Coronary artery (tissue), 2 donors: ENCODE data around the gene SRCAP.

ENCODE experiments used
- DNase-seq: peaks from one replicate; pipeline ENCODE4 v3.0.0-alpha.2; 2017; ENCODE audit warnings: low spot score
- H3K27ac ChIP-seq, 2 donors: fragments of 200-600 bp; sonication (generic); one replicate each; pipeline ENCODE4 v1.5.1; 2016 to 2019
- H3K4me3 ChIP-seq: fragments of 200-600 bp; sonication (generic); 2 replicates; pipeline ENCODE4 v1.5.1; 2016; ENCODE audit warnings: mild to moderate bottlenecking, moderate library complexity
- CTCF ChIP-seq: fragments of 200-600 bp; sonication (generic); IDR thresholded peaks from one replicate; pipeline ENCODE4 v1.5.1; 2019; ENCODE audit warnings: antibody characterized with exemption

Gene SRCAP

DNA sequence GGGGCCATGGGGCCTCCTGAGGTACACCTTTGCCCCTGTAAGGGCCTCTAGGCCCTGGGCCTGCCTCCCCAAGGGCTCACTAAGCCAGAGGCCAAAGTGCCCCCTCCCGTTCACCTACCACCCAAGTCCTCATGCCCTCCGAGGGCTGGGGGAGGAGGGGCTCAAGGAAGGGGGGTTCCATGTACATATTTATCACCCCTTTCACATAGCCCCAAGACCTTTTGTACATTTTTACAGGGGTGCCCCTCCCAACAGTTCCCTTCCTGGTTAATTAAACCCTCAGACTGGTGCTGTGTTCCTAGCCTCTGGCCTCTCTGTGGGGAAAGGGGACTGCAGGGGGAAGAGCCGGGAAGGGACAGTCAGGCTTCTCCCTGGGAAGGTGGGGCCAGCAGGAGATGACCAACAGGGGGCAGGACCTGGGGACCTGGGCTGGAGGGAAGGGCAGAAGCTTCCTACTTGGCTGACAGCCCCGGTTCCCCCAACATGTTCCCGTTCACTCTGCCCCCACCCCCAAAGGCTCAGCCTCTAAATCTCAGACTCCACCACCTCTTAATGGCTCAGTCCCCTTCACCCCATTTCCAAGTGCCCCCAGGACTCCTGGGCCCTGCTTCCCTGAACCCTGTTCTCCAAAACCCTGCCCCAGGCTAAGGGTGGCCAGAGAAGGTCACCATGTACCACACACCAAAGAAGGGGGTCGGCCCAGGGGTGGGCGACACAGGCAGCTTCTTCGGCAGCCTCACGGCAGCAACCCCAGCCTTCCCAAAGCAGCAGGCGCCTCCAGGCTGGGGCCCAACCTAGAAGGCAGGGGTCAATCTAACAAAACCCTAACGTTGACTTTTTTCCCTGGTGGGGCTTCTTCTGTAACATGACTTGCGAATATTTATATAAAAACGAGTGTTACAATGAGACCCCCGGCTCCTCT is 28.8 kb upstream of the SRCAP start:
- no peak for TF ChIP-seq CTCF
- H3K27ac ChIP-seq: no peak overlapping the region
- DNase-seq: no peak
- no peak overlapping the region for H3K4me3 ChIP-seq

- H3K4me3 ChIP-seq: no peak overlapping the region
These were observed 23.8 kb upstream of the SRCAP start for GRCh38 chr16:30675143-30675542.

GRCh38 chr16:30677931-30678585 is 20.9 kb upstream of the SRCAP start:
- no peak overlapping the region for H3K4me3 ChIP-seq
- TF ChIP-seq CTCF: no peak
- no peak for DNase-seq
- H3K27ac ChIP-seq: no peak overlapping the region

More at GRCh38 chr16:30675143-30675542, 23.8 kb upstream of the SRCAP start:
- TF ChIP-seq CTCF: no peak
- DNase-seq: no peak
- H3K27ac ChIP-seq: no peak overlapping the region

DNA sequence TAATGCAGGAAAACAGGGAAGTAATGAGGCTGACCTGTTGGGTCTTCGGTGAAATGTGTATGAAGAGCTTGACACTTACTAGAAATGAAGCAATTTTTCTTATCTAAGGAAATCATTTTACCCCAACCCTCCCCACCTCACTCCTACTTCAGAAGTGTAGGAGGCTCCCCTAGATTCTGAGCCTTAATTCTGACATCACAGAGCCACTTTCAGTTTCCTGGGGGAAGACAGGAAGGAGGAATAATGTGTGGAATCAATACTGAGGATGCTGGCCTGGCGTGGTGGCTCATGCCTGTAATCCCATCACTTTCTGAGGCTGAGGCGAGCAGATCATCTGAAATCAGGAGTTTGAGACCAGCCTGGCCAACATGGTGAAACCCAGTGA is 20.4 kb upstream of the SRCAP start:
- no peak for TF ChIP-seq CTCF
- no peak overlapping the region for H3K27ac ChIP-seq
- H3K4me3 ChIP-seq: no peak overlapping the region
- DNase-seq: no peak

DNA sequence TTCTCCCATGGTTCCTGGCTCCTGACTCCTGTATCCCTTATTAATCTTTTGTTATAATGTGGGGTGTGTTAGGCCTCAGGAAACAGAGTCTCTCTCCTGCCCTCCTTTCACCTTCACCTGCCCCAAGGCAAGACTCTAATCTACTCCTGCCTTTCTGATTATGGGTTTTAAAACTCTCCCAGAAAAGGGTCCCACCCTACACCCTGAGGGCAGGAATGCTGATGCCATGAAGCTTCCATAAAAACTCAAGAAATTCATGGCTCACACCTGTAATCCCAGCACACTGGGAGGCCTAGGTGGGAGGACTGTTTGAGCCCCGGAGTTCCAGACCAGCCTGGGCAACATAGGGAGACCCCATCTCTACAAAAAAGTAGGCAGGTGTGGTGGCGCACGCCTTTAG is 18.6 kb upstream of the SRCAP start:
- no peak for TF ChIP-seq CTCF
- DNase-seq: no peak
- no peak overlapping the region for H3K4me3 ChIP-seq
- no peak overlapping the region for H3K27ac ChIP-seq

- Histone ChIP-seq H3K4me3 (no peak overlapping the region), H3K27ac (no peak overlapping the region)
- no peak for TF ChIP-seq CTCF
- DNase-seq: no peak
These were observed 10.3 kb upstream of the SRCAP start for GRCh38 chr16:30688701-30689100.
